Adipose tissue (tissue), 3 donors: ENCODE measurements around the gene RPTOR. TPM values are rescaled to one million over a fixed set of nuclear protein-coding genes. Genes with fewer than 3 reads are reported as not detected.
"Not testable (repeated sequence)": the region's sequence is repeated elsewhere in the genome, so short reads cannot be mapped to it uniquely, and the experiment has no call there.

Source experiments
- H3K27ac ChIP-seq: one replicate; pipeline ENCODE4 v1.5.1; 2013; ENCODE audit warnings: low read depth, low read length
- WGBS, 3 donors: extraction: QIAGEN DNeasy Blood & Tissue Kit; methylation state at CpG; one replicate each; pipeline ENCODE4 v1.1.7; 2013; 5-methylcytosine and 5-hydroxymethylcytosine counted together
- polyA plus RNA-seq, 3 donors: library from polyadenylated mRNA; stranded (reverse); fragments of 200-250 nt; gene quantifications; one replicate each; pipeline ENCODE4 v1.2.3, GENCODE V29; 2013
- donor health status: healthy with polysubstance abuse.
- donor health status: Bipolar disorder and iron deficiency.
- donor health status: healthy.

Gene RPTOR
- polyA plus RNA-seq, 3 donors: 5.8 to 13.2 (median 7.5) TPM

DNA sequence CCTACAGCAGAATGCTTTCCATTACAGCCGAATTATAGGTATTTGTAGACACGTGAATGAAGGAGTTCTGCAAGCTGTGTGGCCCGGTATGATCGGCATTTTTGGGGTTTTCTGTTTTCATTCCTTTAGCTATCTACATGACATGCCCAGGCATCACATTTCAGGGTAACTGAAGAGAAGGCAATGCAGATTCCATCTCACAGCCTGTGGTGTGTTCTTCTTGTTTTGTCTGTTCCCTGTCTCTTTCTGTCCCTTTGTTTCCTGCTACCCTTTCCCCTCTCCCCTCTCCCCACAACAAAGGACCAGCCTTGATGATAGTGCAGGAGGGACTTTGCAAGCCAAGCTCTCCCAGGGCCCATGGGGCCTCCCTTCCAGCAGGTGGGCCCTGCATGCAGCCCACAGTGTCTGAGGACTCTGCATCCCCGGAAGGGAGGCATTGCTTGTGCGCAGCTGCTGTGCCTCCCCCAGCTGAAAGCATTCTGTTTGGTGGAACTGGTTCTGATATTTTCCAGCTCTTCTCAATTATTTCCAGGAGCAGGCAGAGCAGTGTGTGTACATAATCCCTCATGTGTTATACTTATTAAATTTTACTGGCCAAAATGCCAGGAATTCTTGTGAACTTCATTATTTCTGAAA is 207.4 kb downstream of the RPTOR start:
- no peak overlapping the region for H3K27ac ChIP-seq

GRCh38 chr17:80753685-80754345 is 209.2 kb downstream of the RPTOR start:
- 91 to 93% (median 92%) methylated on average over 17 of the region's 17 CpGs for WGBS, 3 donors
- H3K27ac ChIP-seq: no peak overlapping the region

More for the DNA sequence above, 207.4 kb downstream of the RPTOR start:
- 72 to 83% (median 78%) methylated on average over 6 of the region's 6 CpGs for WGBS, 3 donors

GRCh38 chr17:80754846-80755245 is 210.2 kb downstream of the RPTOR start:
- no peak overlapping the region for H3K27ac ChIP-seq
- WGBS, 3 donors: 85 to 91% (median 86%) methylated on average over 9 of the region's 9 CpGs

DNA sequence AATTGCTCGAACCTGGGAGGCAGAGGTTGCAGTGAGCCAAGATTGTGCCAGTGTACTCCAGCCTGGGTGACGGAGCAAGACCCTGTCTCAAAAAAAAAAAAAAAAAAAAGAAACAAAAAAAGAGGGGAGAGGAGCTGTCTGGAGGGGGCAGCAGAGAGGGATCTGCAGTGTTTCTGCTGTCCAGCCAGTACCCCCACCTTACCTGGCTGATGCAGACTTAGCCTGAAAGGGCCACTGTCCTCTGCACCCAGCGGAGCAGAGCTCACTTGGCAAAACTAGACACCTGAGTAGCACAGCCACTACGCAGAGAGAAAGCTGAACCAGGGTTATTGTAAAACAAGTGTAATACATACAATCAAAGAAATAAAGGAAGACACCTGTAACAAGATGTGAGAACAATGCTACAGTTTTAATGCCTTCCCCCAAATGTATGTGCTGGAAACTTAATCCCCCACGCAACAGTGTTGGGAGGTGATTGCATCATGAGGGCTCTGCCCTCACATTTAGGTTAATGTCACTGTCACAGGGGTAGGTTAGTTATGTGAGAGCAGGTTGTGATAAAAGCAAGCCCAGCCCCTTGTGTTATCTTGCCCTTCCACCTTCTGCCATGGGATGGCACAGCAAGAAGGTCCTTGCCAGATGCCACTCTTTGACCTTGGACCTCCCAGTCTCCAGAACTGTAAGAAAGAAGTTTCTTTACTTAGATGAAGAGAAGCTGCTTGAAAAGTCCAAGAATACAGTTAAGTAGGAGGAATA is 211.2 kb downstream of the RPTOR start:
- H3K27ac ChIP-seq: no peak overlapping the region
- WGBS, 3 donors: 95 to 99% (median 98%) methylated on average over 4 to 5 of the region's 5 CpGs

- WGBS, 3 donors: 73 to 82% (median 75%) methylated on average over 18 of the region's 18 CpGs
- no peak overlapping the region for H3K27ac ChIP-seq
Measured at GRCh38 chr17:80758481-80759376, 214.1 kb downstream of the RPTOR start.

GRCh38 chr17:80759377-80759673 is 214.7 kb downstream of the RPTOR start:
- H3K27ac ChIP-seq: no peak overlapping the region
- WGBS, 3 donors: 90 to 96% (median 95%) methylated on average over 2 of the region's 2 CpGs

DNA sequence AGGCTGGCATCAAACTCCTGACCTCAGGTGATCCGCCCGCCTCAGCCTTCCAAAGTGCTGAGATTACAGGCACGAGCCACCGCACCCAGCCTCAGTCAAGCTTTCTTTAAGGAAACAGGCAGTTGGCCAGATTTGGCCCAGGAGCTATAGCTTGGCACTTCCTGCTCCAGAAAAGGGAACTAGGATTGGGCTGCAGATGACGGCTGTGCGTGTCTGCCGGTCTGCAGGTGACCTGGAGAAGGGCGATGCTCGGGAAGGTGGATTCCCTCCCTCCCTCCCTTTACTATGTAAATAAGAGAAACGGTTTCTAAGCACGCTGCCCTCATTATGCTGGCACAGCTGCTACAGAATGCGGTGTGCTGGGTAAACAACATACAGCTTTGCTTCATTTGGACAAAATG is 215.9 kb downstream of the RPTOR start:
- no peak overlapping the region for H3K27ac ChIP-seq
- WGBS, 3 donors: 50 to 58% (median 52%) methylated on average over 12 of the region's 12 CpGs

DNA sequence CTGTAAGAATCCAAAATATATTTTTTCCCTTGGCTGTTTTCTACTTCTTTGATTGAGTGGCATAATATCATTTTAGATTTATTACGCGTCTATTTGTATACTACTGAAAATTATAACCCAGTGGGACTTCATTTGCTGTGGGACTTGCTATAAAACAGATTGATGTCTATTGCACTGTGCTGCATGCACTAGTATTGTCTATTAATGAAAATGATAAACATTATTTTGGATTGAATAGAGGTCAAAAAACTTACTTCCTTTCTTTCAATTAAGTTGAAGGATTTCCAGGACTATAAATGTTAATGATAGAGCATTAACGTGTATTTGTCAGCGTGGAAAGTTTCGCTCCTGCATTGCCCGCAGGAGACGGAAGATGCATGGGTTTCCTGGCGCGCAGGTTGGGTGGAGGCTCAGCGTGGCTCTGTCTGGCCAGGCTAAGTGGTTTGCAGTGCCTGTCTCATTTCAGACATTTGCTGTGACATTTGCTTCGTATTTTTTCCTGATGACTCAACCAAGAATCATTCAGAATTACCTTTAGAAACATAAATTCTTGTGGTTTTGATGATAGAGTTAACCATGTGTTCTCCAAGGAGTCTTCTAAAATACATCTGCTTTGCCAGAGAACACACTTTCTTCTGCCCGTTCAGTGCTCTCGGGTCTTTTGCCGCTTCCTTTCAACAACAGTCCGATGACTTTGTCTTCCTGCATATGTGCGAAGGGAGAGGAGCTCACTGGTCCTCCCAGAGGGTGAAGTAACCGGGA is 216.7 kb downstream of the RPTOR start:
- WGBS, 3 donors: 52 to 81% (median 53%) methylated on average over 17 of the region's 17 CpGs
- no peak overlapping the region for H3K27ac ChIP-seq

- no peak overlapping the region for H3K27ac ChIP-seq
- WGBS, 3 donors: 85 to 93% (median 86%) methylated on average over 11 of the region's 11 CpGs
Measured at GRCh38 chr17:80762076-80762475, 217.4 kb downstream of the RPTOR start.

- WGBS, 3 donors: 74 to 84% (median 77%) methylated on average over 15 of the region's 15 CpGs
- H3K27ac ChIP-seq: no peak overlapping the region
Measured at GRCh38 chr17:80763293-80763867, 218.7 kb downstream of the RPTOR start.

DNA sequence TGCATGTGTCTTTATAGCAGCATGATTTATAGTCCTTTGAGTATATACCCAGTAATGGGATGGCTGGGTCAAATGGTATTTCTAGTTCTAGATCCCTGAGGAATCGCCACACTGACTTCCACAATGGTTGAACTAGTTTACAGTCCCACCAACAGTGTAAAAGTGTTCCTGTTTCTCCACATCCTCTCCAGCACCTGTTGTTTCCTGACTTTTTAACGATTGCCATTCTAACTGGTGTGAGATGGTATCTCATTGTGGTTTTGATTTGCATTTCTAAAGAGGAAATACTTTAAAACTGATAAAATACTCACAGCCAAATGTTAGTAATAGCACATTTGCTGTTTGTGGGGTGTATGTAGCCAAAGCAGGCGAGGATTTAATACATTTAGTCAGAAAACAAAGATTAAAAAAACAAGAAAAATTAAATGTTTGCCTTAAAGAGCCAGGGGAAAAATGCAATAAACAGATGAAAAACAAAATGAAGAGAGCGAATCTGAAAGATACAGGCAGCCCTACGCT is 220.0 kb downstream of the RPTOR start:
- 62 to 89% (median 67%) methylated on average over 4 of the region's 5 CpGs for WGBS, 3 donors
- not testable (repeated sequence) for H3K27ac ChIP-seq

- H3K27ac ChIP-seq: no peak overlapping the region
- WGBS, 3 donors: 51 to 84% (median 56%) methylated on average over 18 of the region's 18 CpGs
Measured at GRCh38 chr17:80765241-80765961, 220.8 kb downstream of the RPTOR start.

DNA sequence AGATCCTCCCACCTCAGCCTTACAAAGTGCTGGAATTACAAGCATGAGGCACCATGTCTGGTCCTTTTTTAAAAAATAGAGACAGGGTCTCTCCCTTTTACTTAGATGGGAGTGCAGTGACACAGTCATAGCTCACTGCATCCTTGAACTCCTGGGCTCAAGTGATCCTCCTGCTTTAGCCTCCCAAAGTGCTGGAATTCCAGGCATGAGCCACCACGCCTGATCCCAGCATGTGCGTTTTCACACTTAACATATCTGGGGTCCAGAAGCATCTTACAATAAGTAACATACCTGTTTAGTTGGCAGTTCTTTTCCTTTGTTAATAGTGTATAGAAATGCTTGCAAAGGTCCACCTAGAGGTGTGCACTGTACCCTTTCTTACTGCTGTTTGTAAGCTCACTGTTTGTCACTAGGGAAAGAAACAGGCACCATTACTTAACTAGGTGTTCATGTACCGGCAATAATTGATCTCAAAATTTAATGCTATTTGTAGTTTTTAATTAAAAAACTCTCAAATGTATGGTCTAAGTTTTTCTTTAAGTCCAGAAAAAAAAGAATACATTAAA is 221.7 kb downstream of the RPTOR start:
- WGBS, 3 donors: 93 to 98% (median 96%) methylated on average over 3 of the region's 3 CpGs
- H3K27ac ChIP-seq: no peak overlapping the region

DNA sequence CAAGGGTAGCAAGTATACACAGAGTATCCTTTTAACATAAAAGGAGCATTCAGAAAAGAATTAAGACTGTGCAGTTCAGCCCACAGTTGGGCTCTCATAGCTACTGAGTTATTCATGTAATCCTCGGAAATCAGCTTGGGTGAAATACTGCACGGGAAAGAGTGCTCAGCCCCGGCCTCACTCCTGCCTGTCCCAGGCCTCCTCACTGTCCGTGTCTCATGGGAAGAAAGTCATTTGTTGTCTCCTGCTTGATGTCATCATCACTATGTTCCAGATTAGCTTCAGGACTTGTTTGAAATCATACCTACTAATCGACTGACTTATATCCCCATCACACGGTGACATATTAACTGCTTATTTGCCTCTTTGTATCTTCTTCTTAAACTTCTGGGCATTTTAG is 223.8 kb downstream of the RPTOR start:
- 76 to 84% (median 77%) methylated on average over 6 of the region's 6 CpGs for WGBS, 3 donors
- no peak overlapping the region for H3K27ac ChIP-seq

- H3K27ac ChIP-seq: no peak overlapping the region
Measured at GRCh38 chr17:80768936-80769335, 224.3 kb downstream of the RPTOR start.

GRCh38 chr17:80769516-80769915 is 224.9 kb downstream of the RPTOR start:
- no peak overlapping the region for H3K27ac ChIP-seq
- 92 to 97% (median 93%) methylated on average over 10 of the region's 10 CpGs for WGBS, 3 donors

More at GRCh38 chr17:80768936-80769335, 224.3 kb downstream of the RPTOR start:
- 96 to 98% (median 97%) methylated on average over 10 of the region's 10 CpGs for WGBS, 3 donors
